MM.1S (cell line): ENCODE measurements around the gene ALX1.

ENCODE experiments used
- EZH2 ChIP-seq: fragments of 300-600 bp; sonication (generic); optimal IDR thresholded peaks from 2 replicates; pipeline ENCODE3; 2017; ENCODE audit warnings: low read depth, mild to moderate bottlenecking, antibody characterized with exemption, low read length, mixed read lengths
- EZH2phosphoT487 ChIP-seq: fragments of 300-600 bp; sonication (generic); IDR thresholded peaks from 2 replicates; pipeline ENCODE4 v1.6.1; 2018; ENCODE audit warnings: antibody characterized with exemption, low read length
- TF ChIP-seq, protein P1 (sequence below): fragments of 300-600 bp; sonication (generic); IDR thresholded peaks from 2 replicates; pipeline ENCODE4 v1.5.1; 2016; ENCODE audit warnings: antibody characterized with exemption, low read length, mixed read lengths

DNA sequence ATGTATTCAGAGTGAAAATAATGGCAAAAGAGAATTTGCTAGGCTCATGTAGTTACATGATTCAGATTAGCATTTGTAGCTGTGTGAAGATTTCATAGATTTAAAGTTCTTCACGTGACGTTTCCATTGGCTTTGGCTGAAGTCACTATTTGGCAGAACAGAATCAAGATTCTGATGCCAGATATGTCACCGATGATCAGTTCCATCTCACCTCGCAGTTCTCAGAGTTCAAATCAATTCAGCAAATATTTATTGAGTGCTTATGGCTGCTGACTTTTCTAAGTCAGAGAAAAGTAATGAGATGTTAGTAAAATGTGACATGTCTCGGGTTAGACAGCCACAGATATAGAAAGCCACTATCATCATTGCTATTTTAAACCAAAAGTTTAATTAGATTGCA is 28.4 kb downstream of the ALX1 start:
- TF ChIP-seq, protein P1, sequence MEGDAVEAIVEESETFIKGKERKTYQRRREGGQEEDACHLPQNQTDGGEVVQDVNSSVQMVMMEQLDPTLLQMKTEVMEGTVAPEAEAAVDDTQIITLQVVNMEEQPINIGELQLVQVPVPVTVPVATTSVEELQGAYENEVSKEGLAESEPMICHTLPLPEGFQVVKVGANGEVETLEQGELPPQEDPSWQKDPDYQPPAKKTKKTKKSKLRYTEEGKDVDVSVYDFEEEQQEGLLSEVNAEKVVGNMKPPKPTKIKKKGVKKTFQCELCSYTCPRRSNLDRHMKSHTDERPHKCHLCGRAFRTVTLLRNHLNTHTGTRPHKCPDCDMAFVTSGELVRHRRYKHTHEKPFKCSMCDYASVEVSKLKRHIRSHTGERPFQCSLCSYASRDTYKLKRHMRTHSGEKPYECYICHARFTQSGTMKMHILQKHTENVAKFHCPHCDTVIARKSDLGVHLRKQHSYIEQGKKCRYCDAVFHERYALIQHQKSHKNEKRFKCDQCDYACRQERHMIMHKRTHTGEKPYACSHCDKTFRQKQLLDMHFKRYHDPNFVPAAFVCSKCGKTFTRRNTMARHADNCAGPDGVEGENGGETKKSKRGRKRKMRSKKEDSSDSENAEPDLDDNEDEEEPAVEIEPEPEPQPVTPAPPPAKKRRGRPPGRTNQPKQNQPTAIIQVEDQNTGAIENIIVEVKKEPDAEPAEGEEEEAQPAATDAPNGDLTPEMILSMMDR: no peak
- TF ChIP-seq EZH2 (no peak), EZH2phosphoT487 (no peak)
